IPS-11a (cell line): Measurements from ENCODE around the gene HAGHL.
"Not testable (repeated sequence)": the region's sequence is repeated elsewhere in the genome, so short reads cannot be mapped to it uniquely, and the experiment has no call there.

Experiments used
- H3K4me3 ChIP-seq: one replicate; pipeline ENCODE4 v1.5.1; 2013; ENCODE audit warnings: low read depth, low read length, control low read depth

The HAGHL gene

GRCh38 chr16:733382-734207 is 6.7 kb downstream of the HAGHL start:
- no peak overlapping the region for H3K4me3 ChIP-seq

- H3K4me3 ChIP-seq, result no peak overlapping the region
These were observed 7.5 kb downstream of the HAGHL start for GRCh38 chr16:734208-734980.

- no peak overlapping the region for H3K4me3 ChIP-seq
These were observed 8.3 kb downstream of the HAGHL start for GRCh38 chr16:734981-735881.

- H3K4me3 ChIP-seq, result no peak overlapping the region
These were observed 9.1 kb downstream of the HAGHL start for GRCh38 chr16:735982-736453.

GRCh38 chr16:736936-737481 is 10.1 kb downstream of the HAGHL start:
- H3K4me3 ChIP-seq, result no peak overlapping the region

GRCh38 chr16:739560-740458 is 12.9 kb downstream of the HAGHL start:
- peak overlapping the region; percentile 67 for H3K4me3 ChIP-seq

GRCh38 chr16:740459-740763 is 13.5 kb downstream of the HAGHL start:
- peak overlapping the region; percentile 67 for H3K4me3 ChIP-seq

- peak within 1 kb of the TSS; percentile 67 for H3K4me3 ChIP-seq
These were observed 14.0 kb downstream of the HAGHL start, which contains the start of gene CIAO3 for GRCh38 chr16:740764-741505. Gene CIAO3, minus strand, starts transcription at chr16:740997. Its CDS starts 12 bp downstream, at chr16:740985.

GRCh38 chr16:741986-742629 is 15.2 kb downstream of the HAGHL start:
- H3K4me3 ChIP-seq, result no peak overlapping the region

GRCh38 chr16:742894-743293 is 16.0 kb downstream of the HAGHL start:
- not testable (repeated sequence) for H3K4me3 ChIP-seq

GRCh38 chr16:743794-744500 is 17.0 kb downstream of the HAGHL start:
- no peak overlapping the region for H3K4me3 ChIP-seq

- no peak overlapping the region for H3K4me3 ChIP-seq
These were observed 18.8 kb downstream of the HAGHL start for GRCh38 chr16:745739-746138.

GRCh38 chr16:746637-747036 is 19.7 kb downstream of the HAGHL start:
- H3K4me3 ChIP-seq, result no peak overlapping the region

GRCh38 chr16:747978-748746 is 21.3 kb downstream of the HAGHL start:
- no peak overlapping the region for H3K4me3 ChIP-seq

GRCh38 chr16:749010-749409 is 22.1 kb downstream of the HAGHL start:
- H3K4me3 ChIP-seq, result no peak overlapping the region

GRCh38 chr16:750485-750884 is 23.6 kb downstream of the HAGHL start:
- no peak overlapping the region for H3K4me3 ChIP-seq
